H1 (cell line): ENCODE measurements around the gene KDF1.

Experiments
- RNF2 ChIP-seq: fragments of 200-900, 300-1000 bp; sonication (generic); IDR thresholded peaks from 2 replicates; pipeline ENCODE4 v1.7.1; 2016; ENCODE audit warnings: borderline replicate concordance, low read depth, mild to moderate bottlenecking, antibody characterized with exemption, low read length; ENCODE audit not compliant: poor library complexity, severe bottlenecking; ENCODE audit errors: missing control alignments
- SIN3A ChIP-seq, 2 experiments: IDR thresholded peaks in 1 of 2; conservative IDR thresholded peaks in 1 of 2; 2 replicates each; pipeline ENCODE4 v1.6.1; 2011 to 2012; ENCODE audit warnings: low read length in 2 of 2, improper control_type of control experiment in 1 of 2, low read depth in 1 of 2, mild to moderate bottlenecking in 1 of 2

DNA sequence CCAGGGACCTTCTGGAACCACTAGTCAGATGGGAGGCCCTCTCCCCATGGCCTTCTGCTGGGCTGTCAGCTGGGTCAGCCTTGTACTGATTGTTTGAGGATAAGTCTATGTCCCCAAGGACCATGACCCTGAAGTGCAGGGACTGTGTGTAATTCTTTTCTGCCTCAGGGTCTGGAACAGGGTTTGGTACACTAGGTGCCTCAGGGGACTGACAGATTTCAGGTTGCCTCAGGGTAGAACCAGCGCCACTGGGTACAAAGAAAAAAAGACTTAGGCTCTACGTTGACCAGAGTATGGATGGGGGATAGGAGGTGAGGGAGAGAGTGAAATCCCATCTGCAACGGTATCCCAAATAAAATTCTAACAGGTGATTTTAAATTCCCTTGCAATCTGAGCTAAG, 3.0 kb downstream of the KDF1 start:
- no peak for TF ChIP-seq RNF2
- TF ChIP-seq SIN3A (conservative IDR thresholded peaks at IDR 0.05 in 1 of 2, IDR thresholded peaks at IDR 0.05 in 1 of 2; ENCODE audit: low read depth in 1 of 2, low read length in 2 of 2): no peak
